NCI-H510A treated with DMSO at 0.1 percent for 48 hours (cell line): Measurements from ENCODE around the gene LCAT.
"Not testable (repeated sequence)": the region's sequence is repeated elsewhere in the genome, so short reads cannot be mapped to it uniquely, and the experiment has no call there.

Source experiments
- DNase-seq: peaks from one replicate; lab custom pipeline; 2025; lab: John Stamatoyannopoulos, UW

Gene LCAT

DNA sequence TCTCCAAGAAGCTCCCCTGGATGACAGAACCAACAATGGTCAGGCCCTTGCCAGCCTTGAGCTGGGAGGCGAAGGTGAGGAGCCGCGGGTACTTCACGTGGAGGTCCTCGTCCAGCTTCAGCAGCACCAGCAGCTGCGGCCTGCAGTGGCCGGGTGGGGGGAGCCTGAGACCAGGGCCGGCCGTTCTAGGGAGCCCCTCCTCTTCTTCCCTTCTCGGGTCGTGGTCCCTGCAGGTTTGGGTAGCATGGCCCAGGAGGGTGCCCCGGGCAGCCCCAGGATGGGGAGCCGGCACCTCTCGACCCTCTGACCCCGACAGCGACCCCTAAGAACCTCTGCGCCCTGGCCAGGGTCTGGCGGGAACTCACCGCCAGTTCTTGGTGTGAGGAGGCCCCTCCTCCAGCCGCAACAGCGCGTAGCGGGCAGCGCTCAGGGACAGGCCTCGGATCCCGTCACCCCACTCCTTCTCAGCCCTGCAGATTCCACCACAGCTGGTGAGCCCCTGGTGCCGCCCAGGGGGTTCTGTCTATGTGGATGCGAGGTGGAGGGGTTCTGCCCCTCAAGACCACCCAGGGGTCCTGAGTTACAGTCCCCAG lies 3.1 kb upstream of the LCAT start:
- DNase-seq = no peak

DNA sequence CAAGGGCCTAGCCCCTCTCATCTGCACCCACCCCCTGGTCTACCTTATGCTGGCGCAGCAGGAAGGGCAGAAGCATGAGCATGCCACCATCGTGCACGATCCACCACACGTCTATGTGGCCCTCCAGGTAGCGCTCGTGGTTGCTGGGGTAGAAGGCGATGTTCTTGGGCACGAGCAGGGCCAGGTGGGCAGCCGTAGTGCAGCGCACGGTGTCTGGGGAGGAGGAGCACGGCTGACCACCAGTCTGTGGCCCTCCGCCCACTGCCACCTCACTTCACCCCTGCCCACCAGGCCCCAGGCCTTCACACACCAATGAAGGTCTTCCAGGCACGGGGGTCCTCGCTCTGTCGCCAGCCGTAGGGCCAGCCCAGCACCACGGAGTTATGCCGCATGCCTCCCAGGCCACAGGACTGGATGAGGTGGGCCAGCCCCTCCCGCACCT lies 2.2 kb upstream of the LCAT start:
- no peak for DNase-seq

DNA sequence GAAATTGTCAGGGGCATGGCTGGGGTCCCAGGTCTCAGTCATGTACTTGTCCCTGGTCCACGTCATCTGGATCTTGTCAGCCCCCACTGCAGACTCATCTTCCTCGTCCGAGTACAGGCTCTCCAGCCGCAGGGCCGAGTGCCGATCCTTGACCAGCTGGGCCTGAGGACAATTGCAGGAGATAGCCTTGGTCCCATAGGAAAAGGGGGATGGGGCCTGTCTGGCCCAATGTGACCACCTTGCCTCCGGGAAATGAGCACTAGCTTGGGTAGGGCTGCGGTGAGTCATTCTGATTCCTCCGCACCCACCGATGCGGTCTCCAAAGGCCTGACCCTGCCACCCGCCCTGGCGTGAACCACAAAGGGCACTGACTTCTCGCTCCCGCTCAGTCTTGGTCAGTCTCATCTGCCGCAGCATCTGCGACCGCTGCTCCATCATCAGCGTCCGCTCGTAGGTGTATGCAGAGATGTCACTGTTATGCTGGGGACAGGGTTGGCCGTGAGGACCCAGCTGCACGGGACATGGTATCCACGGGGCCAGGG lies 1.5 kb upstream of the LCAT start:
- DNase-seq = no peak

DNA sequence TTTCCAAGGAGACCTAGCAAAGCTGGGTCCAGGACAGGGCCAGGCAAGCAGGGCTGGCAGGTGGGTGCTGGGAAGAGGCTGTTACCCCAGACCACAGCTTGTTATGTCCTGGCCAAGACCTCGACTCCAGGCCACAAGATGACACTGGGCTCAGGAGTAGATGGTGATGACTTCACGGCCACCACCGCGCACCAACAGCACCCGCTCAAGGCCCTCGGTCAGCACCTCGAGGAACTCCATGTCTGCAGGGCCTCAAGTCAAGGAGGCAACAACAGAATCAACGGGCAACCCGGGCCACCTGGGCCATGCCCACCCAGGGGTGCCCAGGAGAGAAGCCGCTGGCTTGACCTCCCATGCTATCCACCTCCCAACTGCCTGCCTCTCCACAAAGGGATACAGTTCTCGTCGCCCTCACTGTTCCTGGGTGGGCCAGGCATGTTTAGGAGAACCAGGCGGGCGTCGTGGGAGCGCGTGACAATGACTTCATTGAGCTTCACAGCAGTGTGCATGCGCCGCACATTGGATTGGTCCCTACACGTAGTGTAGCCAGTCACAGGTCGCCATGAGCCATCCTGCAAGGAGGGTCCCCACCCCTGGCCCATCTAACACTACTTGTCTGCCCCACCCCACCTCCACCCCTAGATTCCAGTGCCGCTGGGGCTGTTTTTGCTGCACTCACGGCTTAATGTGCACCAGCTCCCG lies 921 bp upstream of the LCAT start:
- no peak for DNase-seq

DNA sequence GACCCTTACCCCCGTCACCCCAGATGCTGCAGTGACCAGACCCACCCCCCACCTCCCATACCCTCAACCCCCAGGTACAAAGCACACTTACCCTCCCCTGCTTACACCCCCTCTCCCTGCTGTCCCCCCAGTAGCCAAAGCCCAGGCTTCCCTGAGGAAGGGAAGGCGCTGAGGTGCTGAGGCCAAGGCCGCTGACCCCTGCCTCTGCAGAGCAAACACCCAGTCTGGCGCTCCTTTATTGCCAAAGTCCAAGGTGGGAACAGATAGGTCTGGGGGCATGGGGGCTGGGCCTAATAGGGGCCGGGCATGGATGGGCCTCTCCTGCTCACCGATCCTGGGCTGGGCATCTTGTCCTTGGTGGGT lies 683 bp downstream of the LCAT start:
- no peak for DNase-seq

DNA sequence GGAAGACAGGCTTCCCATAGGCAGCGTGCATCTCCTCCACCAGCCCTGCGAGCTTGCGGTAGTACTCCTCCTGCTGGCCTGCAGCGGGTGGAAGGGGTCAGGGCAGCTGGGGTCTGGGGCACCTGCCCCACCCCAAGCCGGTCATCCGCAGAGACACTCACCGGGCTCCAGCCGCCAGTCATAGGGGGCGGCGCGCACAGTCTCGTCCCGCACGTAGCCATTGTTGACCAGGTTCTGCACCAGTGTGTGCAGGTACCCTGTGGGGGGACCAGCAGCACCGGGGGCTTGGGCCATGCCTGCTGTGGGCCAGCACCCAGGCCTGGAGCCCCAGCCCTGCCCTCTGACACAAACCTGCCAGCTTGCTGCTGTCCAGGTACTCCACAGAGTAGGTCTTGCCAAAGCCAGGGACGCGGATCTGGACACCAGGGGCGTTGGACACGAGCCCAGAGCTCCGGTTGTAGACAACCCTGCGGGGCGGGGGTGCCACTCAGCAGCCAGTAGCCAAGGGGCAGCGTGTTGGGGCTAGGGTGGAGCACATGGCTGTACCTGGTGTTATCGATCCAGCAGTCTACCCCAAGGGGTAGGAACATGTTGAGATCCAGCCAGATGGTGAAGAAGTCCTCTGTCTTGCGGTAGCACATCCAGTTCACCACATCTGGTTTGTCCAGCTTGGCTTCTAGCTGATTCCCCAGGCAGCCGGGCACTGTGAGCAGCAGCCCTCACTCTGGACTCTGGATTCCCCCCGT lies 1.2 kb downstream of the LCAT start:
- no peak for DNase-seq

DNA sequence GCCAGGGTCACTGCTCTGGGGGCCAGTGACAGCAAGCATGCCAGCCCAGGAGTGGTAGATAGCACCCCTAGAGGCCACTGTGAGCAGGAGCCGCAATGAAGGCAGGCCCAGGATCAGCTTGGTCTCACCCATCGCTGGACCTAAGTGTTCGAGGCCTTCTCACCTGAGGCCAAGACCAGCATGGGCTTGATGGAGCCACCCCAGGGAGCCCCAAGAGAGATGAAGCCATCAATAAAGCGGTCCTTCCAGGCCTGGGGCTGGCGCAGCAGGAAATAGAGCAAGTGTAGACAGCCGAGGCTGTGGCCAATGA lies 1.8 kb downstream of the LCAT start:
- DNase-seq = no peak

DNA sequence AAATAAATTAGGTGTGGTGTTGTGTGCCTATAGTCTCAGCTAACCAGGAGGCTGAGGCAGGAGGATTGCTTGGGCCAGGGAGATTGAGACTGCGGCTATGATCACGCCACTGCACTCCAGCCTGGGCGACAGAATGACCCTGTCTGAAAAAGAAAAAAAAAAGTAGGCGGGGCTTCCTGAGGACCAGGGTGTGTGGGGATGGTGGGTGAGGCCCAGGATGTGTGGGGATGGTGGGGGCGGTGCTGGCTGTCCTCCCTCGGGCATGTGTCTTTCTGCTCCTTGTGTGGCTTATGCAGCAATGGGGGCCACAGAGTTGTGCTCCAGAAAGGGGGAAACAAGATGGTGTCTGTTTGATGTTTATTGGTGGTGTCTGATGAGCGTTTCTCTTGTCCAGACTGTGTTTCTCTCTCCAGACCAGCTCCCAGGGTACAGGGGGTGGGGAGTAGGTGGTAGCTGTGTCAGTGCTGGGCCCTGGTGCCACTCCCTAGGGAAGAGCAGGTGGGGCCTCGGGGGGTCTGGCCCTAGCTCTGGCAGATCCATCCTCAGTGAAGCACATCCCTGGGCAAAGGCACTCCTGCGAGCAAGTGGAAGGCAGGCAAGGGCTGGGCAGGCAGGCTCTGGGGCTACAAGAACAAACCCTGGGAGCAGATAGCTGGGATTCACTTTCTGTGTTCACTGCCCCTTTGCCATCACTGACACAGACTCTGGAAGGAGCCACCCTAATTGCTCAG lies 2.3 kb downstream of the LCAT start:
- no peak for DNase-seq

DNA sequence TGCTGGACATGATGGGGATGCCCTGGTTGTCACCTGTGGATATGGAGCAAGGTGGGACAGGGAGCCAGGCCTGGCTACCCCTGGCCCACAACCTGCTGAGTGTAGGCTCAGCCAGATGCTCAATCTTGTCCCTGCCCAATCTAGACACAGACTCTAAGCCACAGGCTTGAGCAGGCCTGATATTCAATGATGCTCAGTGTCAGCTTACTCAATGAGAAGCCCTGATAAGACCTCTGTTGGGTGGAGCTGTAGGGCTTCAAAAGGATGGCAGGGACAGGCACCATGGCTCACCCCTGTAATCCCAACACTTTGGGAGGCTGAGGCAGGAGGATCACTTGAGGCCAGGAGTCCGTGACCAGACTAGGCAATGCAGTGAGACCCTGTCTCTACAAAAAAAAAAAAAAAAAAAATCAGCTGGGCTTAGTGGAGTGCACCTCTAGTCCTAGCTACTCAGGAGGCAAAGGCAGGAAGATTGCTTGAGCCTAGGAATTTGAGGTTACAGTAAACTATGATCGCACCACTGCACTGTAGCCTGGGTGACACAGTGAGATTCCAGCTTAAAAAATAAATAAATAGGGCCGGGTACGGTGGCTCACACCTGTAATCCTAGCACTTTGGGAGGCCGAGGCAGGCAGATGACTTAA lies 3.4 kb downstream of the LCAT start:
- no peak for DNase-seq

DNA sequence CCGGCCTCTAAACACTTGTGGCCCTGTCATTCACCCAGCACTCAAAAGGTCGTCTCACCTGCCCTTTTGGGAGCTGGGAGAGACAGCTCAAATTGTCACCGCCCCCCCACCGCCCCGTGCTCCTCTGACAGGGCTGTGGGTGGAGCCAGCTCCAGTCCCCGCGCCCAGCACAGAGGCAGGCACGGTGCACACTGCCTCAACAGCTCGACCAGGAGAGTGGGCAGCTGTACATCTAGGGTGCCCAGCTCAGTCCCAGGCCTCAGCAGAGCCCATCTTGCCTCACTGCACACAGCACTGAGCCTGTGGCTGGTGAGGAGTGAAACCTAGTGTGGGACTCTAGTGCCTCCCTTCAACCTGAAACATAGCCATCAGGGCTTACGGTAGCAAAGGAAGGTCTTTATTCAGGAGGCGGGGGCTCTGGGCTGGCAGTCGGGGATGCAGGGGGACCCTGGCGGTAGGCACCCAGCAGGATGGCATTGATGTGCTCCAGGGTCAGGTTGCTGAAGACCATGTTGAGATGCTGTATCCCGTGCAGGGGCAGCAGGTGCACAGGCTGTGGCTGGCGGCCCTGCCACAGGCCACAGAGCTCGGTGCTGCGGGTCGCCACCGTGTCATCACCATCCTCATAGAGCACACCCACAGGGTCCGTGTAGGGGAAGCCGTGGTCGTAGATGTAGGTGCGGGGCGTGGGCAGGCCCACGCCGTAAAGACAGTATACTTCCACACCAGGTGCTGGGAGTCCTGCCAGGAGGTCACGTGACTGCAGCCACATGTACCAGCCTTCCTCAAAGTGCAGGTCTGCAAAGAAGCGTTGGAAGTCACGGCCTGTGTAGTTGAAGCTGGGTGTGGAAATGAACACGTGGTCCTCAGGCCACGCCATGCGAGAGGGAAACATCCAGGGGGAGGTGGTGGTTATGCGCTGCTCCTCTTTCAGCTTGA lies 4.1 kb downstream of the LCAT start:
- DNase-seq = no peak

DNA sequence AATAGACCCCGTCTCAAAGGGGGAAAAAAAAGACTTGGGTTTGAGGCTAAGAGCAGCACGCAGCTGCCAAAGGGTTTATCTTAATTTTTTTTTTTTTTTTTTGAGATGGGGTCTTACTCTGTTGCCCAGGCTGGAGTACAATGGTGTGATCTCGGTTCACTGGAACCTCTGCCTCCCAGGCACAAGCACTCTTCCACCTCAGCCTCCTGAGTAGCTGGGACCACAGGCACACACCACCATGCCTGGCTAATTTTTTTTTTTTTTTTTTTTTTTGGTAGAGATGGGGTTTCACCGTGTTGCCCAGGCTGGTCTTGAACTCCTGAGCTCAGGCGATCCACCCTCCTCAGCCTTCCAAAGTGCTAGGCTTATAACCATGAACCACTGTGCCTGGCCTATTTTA lies 6.2 kb downstream of the LCAT start:
- not testable (repeated sequence) for DNase-seq

DNA sequence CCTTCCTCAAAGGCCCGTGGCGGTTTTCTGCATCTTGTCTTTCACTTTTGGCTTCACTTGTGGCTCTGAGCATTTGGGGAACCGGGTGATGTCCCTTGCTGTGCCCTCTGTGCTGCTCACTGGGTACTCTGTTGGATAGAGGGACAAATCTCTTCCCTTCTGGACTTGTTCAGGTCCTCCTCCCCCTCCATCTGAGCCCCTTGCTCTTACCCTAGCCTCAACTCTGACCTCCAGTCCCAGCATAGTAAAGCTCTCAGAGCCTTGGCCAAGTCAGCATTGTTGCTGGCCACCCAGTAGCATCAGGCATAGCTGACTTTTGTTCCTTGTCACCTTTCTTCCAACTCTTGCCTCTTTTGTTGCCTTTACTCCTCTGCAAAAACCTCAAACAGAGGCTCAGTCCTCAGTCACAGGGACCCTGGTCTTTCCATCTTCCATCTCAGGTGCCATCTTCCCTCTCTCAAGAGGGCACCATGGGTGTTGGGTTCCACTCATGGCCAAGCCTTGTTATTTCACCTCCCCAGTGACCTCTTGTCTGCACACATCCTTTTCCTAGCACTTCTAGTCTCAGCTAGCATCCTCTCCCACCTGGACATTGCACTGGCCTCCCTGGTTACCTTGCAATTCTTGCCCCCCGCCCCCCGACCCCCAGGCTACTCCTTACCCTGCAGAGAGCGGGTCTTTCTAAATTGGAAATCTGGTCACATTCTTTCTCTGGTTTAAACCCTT lies 6.9 kb downstream of the LCAT start:
- peak; percentile 17 for DNase-seq

DNA sequence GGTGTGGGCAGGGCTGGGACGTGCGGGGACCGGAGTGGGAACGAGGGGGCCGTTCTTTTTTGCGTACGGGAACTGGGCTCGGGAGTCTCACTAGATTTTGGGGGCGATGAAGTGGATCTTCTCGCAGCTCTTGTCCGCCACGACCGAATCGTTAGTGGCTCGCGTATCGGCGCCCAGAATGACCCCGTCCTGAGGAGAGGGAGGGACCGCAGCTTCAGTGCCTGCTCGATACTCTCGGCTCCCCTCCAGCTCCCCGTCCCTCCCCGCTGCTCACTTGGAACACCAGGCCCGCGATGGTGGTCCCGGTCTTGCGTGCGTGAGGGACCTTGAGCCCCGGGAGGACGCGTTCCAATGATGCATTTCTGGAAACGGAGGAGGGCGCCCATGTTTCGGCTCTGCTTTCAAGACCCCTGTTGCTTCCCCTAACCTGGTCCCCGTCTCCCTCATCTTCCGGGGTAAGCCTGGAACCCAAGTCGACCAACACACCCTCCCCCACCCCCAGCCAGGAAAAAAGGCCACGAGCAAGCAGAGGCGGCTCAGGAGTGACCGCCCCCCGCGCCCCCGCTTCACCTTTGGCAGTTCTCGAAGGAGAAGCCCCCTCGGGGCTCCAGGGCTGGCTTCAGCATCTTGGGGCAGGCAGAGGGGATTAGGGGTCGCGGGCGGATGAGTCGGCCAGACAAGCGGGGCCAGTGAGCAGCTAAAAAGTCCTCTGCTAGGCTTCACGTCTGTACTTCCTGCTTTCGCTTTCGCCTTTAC lies 7.6 kb downstream of the LCAT start, which contains the start of gene PSMB10:
TSS of gene PSMB10 (minus strand) at position 727 of the 756 bp plus-strand sequence. CDS start at position 626, 101 bp downstream.
- DNase-seq = no peak

DNA sequence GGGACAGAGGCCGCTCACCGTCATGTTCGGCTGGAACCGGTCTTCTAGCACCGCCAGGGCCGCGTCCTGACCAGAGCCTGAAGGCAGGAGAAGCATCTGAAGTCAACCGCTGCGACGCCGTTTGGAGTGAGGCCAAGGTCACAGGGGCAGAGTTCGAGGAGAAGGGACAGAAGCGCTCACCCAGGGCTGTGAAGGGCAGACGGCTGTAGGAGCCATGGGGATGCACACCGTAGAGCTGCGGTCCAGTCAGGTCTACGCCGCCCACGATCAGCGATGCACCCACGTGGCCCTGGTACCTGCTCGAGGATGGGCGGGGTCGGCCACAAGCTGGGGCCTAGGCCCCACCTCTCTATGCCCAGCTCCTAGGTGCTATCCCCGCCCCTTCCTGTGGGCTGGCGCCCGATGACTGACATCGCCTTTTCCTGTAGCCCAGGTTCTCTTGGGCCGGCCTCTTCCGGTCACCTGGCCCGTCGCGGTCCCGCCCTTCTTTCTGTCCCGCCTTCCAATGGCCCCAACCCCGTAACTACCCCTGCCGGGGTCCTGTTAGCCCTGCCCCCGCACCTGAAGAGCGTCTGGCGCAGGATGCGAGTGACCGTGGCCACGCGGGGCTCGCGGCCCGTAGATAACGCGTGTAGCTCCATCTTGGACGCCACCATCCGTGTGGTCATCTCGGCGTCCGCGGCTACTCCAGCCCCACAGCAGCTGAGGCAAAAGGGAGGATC lies 8.4 kb downstream of the LCAT start:
- peak; percentile 93 for DNase-seq

DNA sequence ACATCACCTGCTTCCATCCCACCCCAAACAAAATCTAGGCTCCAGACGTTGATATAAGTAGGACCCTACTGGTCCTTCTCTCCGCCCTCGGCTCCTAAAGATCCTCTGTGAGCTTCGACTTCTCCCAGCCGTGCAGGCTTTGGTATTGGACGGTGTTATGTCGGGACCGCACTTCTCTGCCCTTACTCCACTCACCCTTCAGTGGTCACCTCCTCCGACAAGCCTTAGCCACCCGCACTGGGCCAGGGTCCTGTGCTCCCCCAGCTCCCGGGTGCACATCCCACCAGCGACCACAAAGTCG lies 8.9 kb downstream of the LCAT start:
- DNase-seq = no peak

DNA sequence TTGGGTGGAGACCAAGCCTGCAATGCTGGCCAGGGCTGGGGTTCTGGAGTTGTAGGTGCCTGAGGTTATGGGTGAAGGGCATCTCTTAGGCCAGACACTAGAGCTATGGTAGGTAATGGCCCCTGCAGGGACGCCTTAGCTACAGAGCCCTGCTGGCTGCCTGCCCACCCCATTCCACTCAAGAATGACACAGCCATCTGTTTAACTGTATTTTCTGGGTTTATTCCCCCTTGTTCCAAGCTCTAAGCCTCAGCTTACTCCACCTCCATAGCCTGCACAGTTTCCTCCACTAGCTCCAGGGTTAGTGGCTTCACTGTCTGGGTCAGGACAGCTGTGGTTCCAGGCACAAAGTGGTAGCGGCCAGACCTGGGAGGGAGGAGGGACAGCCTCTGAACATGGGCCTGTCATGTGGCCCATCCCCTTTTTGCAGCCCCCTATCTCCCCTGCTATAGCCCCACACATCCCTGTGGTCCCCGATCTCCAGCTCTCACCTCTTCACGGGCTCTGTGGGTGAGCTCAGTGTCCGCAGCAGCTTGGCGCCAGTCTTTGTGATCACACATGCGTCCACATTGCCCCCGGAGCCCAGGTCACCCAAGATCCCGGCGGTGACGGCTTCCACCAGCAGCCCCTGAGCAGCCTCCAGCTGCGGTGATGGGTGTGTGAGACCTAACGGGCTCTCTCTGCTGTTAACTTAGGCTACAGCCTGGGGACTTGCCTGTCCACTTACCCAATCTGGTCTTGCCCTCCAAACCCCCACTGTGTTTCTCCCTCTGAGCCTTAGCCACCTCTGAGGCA lies 9.4 kb downstream of the LCAT start:
- DNase-seq = no peak

DNA sequence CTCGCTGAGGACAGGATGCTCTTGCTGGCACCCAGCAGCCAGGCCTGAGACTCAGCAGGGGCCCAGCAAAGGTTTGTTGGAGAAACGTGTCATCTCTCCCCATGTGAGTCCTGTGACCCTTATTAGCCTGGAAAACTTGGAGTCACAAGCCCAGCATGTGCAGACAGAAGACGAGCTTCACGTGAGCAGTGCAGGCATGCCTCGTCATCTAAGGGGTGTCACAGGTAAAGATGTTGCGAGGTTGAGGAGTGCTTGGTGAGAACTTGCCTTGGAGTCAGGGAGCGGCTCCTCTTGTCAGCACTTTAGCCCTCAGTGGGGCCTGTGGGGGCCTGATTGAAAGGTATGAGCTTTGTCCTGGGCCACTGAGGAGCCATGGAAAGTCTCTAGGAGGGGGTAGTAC lies 10.1 kb downstream of the LCAT start:
- no peak for DNase-seq

DNA sequence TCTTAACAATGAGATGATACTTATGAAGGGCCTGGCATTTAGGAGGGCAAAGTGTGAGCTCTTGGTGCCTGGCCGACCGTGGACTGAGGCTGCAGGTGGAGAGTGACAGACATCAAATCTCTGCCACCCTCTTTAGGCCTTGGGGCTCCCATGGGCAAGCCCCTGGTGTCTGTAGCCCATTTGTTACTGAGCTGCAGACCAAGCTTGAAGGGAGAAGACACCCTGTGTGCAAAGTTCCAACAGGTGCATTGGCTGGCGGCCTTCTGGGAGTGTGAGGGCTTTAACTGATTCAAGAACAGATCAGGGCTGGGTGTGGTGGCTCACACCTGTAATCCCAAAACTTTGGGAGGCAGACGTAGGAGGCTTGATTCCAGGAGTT lies 11.5 kb downstream of the LCAT start:
- DNase-seq = no peak
